ENCODE data around the gene LYRM1.

Gene LYRM1

GRCh38 chr16:20871941-20872815, 28.4 kb upstream of the LYRM1 start:
- DNase-seq: peak in 1 of 2 experiments; percentile 28

DNA sequence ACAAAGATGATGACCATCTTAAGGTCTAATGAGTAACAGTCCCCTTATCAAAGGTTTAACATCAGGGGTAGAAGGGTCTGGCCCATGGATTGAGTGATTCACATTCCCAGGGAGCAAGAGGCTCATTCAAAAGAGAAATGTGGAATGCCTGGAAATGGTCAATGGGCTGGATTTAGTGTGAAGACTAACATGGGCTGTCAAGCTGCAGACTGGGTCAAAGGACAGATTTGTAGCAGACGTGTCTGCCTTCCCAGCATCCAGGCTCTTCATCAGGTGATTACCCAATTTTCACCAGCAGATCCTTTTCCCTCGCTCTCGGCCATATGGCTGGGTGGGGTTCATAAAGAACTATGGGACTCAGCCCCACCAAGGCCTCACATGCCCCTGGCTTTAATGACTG, 27.2 kb upstream of the LYRM1 start:
- peak in 1 of 2 experiments; percentile 43 for DNase-seq

GRCh38 chr16:20874088-20874581, 26.4 kb upstream of the LYRM1 start:
- DNase-seq: no peak

DNA sequence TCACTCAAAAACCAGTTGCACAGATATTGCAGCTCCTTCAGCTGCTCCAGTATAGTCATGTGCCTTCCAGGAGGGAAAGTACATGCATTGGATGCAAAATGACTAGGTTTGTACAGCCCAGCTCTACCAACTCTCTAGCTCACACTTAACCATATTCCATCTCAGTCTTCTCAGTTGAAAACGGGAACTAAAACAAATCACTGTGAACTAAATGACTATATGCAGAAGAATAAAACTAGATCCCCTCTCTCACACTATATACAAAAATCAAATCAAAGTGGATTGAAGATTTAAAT, 25.3 kb upstream of the LYRM1 start:
- DNase-seq: no peak

GRCh38 chr16:20878682-20879147, 21.9 kb upstream of the LYRM1 start:
- DNase-seq: no peak

- DNase-seq: no peak
Measured at GRCh38 chr16:20879175-20880040, 21.2 kb upstream of the LYRM1 start.

DNA sequence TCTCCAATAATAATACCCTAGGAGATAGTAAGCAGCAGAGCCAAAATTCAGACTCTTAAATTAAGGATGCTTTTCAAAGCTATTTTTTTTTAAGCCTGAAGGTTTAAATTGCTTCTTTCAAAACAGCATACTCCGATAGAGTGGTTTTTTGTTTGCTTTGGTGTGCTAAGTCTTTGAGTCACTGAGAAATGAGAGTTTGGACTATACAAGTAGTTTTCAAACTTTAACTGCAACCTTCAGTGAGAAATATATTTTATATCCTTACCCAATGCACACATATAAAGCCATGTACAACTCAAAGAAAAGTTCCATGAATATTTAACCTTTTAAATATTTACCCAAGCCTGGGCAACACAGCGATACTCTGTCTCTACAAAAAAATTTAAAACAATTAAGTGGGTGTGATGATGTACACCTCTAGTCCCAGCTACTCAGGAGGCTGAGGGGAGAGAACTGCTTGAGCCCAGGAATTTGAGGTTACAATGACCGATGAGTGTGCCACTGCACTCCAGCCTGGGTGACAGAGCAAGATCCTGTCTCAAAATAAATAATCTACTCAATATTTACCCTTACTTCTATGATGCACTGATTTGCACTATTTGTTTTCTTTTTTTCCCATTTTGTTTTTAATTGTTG, 19.6 kb upstream of the LYRM1 start:
- DNase-seq: no peak

DNA sequence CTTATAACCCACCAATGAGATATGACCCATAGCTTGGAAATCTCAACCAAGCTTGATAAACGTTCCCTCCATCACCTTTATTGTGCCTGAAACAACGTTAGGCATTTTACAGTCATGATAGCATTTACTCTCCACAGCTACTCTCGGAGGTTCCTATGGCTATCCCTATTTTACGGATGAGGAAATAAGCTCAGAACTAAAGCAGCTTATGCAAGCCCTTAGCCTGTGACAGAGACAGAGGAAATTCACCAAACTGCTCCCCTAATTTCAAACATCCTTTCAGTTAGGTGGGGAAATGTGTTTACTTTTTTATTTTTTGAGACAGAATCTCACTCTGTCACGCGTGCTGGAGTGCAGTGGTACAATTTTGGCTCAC, 19.1 kb upstream of the LYRM1 start:
- no peak for DNase-seq

GRCh38 chr16:20883554-20884239, 16.9 kb upstream of the LYRM1 start:
- DNase-seq: no peak

DNA sequence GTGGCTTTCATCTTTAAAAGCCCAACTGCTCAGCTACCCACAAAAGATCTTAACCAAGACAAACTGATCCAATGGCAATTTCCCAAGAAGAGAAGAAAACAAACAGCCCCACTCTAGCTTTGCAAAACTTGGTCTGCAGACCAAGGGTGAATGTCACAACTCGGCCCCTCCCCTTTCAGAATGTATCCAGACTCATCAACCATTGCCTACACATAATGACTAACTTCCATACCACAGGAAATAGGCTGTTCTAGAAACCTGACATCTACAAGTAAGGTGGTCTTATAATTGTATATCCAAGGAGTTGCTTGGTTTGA, 16.4 kb upstream of the LYRM1 start:
- DNase-seq: no peak

- no peak for DNase-seq
Measured at GRCh38 chr16:20886320-20886719, 14.3 kb upstream of the LYRM1 start.

GRCh38 chr16:20887207-20887606, 13.4 kb upstream of the LYRM1 start:
- DNase-seq: no peak

DNA sequence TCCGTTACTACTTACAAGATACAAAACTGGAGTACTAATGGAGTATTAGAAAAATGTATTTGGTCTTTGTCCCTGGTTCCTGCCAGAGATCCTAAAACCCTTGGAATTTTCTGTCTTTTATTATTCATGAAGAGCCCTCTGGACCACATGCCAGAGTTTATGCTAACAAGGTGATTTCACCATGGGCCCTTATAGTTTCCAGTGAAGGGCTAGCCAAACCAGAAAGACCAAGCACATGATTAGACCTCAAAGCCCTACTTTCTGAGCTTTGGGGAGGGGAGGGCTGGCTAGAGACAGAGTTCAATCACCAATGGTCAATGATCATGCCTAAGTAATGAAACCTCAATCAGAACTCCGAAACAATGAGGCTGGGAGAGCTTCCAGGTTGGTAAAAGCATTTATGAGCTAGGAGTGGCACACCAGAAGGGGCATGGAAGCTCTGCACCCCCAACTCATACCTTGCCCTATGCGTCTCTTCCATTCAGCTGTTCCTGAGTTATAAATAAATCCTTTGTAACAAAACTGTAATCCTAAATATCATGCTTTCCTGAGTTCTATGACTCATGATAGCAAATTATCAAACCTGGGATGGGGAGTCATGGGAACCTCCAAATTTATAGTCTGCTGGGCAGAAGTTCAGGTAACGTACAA, 10.8 kb upstream of the LYRM1 start:
- DNase-seq: no peak

GRCh38 chr16:20894388-20894787, 6.2 kb upstream of the LYRM1 start:
- DNase-seq: no peak

GRCh38 chr16:20897253-20897897, 3.2 kb upstream of the LYRM1 start:
- no peak for DNase-seq

GRCh38 chr16:20897922-20898321, 2.6 kb upstream of the LYRM1 start:
- DNase-seq: no peak

- no peak for DNase-seq
Measured at GRCh38 chr16:20899071-20899470, 1.5 kb upstream of the LYRM1 start.

DNA sequence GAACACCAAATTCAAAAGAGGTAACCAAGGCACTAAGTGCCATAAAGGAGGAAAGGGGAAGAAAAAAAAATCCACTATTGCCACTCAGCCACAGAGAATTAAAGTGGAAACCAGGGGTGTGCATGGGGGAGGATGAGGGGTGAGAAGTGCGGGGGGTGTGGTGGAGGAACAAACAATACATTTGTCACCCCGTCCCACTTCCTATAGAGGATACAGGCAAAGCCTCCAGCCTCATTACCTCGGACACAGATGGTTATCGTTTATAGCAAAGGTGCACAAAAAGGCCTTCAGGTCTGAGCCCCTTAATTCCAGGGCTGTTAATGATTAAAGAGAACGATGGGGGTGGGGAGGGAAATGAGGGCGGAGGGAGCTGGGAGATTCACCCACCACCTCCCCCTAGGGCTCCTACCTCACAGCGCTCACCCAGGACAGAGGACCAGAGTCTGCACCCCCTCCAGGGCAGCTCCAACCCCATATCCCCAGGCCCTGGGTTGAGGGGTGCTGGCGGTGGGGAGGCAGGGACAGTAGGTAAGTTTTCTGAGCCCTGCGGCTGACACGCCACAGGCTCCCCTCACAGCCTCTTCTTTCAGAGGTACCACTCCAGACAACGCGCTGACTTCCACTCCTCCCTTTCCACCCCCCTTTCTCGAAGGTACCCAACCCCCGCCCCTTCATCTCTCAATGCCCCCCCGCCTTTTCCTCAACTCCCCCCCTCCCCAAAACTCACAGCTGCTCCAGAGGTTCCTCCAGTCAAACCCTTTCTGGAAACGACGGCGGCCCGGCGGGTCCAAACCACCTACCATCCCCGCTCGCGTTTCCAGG, 883 bp upstream of the LYRM1 start:
- DNase-seq: peak in 1 of 2 experiments; percentile 28

GRCh38 chr16:20901068-20901435, 481 bp downstream of the LYRM1 start:
- peak in 1 of 2 experiments; percentile 21 for DNase-seq

GRCh38 chr16:20901436-20902112, 1.0 kb downstream of the LYRM1 start:
- peak in 1 of 2 experiments; percentile 16 for DNase-seq

All from NCI-H524 (cell line).